ENCODE results near the gene CACNB1.
A peak's percentile ranks its signal among the peaks of the same experiment; 100 is the strongest.

CACNB1 gene

DNA sequence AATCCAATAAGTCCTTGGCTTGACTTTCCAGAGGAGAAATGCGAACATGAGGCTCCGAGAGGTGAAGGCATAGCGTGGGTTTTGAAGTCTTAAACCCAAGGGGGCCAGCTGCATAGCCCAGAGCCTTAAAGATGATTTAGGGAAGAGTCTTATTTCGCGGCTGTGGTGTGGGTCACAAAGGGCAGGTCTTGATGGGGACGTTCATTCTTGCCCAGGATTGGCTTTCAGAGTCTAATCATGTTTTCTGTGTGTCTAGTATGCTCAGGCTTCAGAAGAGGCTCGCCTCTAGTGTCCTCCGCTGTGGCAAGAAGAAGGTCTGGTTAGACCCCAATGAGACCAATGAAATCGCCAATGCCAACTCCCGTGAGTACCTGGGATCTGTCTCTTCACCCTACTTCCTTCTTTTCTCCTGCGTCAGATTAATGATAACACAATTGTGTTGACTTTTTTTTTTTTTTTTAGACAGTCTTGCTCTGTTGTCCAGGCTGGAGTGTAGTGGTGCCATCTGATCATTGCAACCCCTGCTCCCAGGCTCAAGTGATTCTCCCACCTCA, 3.6 kb upstream of the CACNB1 start:
- no peak for DNase-seq (ENCODE audit: low read depth in 3 of 3)

DNA sequence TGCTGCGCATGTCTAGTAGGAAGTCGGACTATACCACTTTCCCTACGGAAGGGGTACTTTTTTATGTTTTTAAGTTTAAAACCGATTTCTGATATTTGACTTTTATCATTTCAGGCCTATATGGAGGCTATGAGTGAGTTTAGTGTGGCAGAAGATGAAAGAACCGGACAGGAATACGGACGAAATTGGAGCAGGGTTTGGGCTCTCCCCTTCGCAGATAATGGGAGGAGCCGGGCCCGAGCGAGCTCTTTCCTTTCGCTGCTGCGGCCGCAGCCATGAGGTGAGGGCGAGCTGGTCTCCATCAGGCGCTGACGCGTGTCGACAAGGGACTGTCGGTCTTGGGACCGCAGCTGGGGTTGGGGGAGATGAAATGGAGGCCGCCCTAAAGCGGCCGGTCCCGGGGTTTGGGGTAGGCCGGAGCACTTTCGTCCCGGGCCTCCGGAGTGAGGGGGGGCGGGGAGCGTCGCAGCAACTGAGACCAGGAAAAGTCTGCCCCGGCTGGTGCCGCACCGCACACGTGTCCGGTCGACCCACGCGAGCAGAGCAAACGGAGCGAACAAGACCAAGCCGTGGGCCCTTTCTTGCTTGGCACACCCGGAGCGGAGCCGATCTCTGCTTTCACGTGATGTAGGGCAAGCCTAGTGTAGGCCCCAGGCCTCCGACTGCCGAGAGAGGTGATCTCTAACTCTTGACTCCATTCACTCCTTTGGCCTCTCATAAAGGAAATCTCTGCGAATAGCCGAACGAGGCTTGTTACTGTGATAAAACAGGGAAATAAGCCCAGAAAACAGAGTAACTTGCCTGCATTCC, 2.8 kb upstream of the CACNB1 start, which contains the start of gene RPL19:
Gene RPL19 (plus strand): TSS at position 214 of the 810 bp plus-strand sequence. CDS start 62 bp downstream, at position 276.
- DNase-seq (ENCODE audit: low read depth in 3 of 3) = peak; percentile 59 to 72 (median 71)

DNA sequence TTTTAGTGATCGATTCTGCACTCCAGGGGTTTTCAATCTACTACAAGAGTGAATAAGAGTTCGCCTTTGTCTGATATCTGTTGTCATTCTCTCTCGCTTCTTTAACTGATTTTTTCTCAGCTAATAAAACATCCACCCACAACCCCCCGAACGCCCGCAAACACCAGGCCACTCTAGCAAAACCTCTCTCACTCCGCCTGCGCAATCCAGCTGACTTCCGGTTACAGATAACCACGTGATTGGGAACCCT, 2.3 kb upstream of the CACNB1 start:
- peak; percentile 65 to 86 (median 76) for DNase-seq (ENCODE audit: low read depth in 3 of 3)

DNA sequence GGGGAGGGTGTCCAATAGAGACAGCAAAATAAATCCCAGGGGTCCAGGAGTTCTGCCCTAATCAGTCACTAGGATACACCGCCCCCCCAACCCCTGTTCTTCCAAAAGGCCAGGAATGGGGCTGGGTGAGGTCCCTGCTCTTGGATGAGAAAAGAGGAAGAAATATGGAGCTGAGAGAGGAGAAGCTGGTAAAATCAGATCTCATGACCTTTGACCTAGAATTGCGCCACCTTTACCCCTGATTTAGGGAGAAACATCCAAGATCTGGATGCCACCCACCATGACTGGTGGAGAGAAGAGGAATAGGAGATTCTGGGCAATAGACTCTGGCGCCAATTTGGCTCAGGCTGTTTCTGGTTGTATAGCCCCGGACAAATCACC, 707 bp upstream of the CACNB1 start:
- no peak for DNase-seq (ENCODE audit: low read depth in 3 of 3)

DNA sequence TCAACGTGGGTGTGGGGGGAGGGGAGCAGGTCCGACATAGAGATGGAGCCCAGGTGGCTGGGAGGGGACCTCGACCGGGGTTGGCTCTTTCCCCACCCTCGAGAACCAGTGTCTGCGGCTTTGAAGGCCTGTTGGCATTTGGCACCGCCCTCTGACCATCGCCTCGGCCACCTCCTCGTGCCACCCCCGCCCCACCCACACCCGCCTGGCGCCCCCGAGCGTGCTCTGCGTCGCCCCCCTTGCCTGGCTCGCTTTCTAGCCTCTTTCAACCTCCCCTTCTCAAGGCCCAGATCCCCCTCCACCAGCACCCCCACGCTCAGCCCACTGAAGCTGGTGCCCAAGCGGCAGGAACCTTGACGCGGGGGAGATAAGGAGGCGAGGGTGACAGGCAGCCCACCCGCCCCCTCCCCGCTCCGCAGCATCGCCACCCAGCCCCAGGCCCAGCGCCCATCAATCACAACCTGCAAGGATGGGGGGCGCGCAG, 619 bp downstream of the CACNB1 start:
- DNase-seq (ENCODE audit: low read depth in 3 of 3) = no peak

DNA sequence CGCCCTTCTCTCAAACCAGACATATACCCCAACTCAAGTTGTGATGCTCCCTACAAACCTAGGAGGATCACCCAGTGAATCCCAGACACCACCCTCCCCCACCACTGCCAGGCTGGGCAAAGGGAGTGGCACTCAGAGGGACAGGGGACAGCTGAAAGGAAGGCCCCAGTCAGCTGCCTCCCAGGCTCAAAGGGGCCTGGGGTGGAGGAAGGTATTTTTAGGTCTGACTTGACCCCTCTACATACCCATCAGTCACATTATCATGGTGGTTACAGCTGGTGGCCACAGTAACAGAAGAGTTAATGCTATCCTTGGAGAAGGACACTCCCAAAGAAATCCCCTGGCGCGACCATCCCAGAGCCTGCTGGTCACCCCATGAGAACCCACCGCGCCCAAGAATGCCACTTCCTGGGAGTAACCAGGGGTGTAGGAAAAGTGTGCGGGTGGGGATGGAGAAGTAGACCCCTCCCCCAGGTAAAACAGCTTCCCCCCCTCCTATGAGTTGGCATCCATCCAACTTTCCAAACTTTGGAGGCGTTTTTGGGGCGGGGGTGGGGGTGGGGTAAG, 1.1 kb downstream of the CACNB1 start:
- DNase-seq (ENCODE audit: low read depth in 3 of 3) = no peak

DNA sequence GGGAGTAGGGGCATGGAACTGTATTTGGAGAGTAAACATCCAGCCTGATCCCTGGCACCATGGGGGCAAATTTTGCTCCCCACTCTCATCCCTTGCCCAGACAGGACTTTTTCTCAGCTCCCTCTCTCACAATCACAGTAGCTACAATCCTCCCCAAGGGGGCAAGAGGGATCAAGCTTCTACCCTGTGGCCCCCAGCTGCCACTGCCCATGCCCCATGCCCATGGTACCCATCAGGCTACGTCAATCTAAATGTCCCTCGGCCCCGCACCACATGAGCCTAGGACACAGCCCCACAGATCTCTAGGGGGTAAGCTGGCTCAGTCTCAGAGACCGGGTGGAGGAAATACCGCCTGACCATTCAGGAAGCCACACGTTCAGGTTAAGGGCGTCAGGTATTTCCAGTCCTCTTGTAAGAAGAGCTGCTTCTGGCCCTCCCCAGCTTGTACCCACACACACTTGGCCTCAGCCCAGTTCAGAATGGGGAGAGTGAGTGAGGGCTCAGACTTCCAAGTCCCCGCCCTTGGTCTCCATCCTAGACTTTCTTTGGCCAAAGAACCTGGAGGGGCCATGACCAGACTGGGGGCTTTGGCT, 1.8 kb downstream of the CACNB1 start:
- DNase-seq (ENCODE audit: low read depth in 3 of 3) = no peak

DNA sequence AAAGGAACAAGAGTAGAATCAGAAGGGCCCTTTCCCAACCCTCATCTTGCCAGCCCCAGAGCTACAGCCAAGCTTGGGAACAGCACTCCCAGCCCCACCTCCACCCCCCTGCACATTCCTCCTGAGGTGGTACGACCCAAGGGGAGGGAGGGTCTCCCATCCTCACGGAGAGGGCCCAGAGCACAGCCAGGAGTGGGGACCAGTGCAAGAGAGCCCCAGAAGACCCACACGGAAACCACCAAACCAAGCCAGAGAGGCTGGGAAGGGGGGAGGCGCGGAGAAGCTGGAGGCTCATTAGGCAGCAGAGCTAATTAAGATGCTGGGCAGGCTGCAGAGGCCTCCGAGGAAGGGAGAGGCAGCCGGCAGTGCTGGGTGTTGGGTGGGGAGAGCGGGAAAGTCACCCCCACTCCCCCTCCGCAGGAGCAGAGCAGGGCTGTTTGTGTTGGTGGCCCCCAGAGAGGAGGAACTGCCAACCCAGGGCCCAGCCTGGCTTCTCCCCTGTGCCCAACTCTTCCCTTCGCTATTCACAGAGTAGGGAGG, 2.4 kb downstream of the CACNB1 start:
- DNase-seq (ENCODE audit: low read depth in 3 of 3) = no peak

DNA sequence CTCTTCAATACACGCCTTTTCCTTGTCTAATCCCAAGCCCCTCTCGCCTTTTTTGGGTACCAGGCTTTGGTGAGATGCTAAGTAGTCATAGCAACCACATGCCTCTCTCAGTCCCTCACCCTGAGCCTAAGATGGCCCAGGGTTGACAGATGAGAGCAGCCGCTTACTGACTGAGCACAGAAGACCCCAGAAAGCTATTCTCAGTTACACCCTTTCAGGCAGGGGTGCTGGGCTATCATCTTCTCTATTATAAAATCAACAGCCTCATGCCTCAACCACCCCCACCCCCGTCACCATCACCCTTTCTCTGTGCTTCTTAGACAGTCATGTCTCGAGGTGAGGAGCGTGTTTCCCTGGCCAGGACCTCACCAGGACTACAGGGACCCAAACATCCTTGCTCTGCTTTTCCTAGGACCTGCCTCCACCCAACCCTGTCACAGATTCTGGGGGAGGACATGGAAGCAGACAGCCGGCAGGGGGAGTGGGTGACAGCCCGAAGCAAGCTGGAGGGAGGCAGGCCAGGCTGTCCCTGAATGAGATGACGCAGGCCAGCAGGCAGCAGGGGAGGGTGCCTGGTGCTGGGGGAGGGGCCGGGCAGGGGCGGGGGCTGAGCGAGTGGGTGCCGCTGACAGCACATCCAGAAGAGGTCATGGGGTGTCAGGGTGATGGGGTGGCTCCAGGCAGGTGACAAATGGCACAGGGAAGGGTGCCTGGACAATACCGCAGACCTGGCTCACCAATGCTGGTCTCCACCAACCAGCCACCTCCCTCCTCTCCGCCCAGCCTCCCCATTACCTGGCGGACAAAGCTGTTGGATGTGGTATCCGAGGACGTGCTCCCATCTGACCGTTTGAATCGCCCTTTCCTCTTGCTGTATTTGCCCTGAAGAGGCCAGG, 3.1 kb downstream of the CACNB1 start:
- DNase-seq (ENCODE audit: low read depth in 3 of 3) = no peak

DNA sequence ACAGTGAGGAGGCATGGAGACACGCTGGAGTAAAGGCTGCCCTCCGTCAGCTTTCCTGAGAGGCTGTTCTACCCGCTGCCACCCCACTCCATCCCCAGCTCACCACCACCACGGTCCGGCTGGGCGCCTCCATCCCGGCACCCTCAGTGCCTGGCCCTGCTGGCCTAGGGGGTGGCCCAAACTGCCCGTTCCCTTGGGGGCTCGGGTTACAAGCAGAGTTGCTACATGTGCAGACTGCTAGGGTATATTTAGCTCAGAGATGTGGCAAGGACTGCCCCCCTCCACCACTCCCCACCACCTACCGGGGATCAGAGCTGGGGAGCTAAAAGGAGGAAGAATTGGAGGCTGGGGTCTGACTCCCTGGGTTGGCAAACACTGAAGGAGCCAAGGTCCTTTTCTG, 4.1 kb downstream of the CACNB1 start:
- DNase-seq (ENCODE audit: low read depth in 3 of 3) = no peak

DNA sequence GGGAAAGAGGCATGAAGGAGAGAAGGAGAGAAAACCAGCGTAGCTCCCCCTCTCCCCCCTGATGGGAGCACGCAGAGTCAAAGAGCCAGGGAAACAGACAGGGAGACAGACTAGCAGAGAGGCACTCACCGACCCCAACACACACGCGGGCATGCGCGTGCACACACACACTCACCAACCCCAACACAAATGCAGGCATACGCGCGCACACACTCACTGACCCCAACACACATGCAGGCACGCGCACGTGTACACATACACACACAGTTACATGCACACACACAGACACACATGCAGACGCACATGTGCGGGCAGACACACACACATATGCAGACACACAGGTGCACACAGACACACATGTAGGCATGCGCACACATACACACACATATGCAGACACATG, 4.6 kb downstream of the CACNB1 start:
- DNase-seq (ENCODE audit: low read depth in 3 of 3) = no peak

DNA sequence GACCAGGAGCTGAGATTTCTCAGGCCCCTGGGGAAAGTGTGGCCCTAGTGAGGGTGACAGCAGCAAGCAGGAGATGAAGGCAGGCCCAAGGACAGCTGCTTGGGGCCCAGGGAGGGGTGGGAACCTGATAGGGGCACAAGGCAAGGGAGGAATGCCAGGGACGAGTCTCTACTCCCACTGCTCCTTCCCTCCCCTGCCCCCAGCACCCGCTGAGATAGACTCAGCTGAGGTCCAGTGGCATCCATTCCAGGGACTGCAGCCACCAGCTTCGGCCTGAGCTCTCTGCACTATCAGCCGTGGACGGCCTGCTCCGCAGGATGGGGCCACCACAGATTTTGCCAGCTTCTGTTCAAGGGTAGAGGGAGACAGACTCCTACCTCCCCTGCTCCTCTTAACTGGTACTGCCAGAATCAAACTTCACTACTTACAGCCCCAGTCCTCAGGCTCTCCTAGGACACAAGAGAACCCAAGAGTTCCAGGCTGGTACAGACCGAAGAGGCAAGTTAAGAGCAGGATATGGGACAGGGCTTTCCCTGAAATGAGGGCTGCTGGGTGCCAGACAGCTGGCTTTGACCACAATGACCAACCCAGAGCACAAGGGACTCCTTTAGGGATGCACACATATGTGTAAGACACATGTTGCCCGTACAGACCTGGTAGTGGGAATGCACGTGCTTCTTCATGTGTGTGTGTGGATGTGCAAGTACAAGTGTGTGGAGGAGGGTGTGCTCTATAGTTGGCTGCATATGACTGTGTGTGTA, 5.5 kb downstream of the CACNB1 start:
- no peak for DNase-seq (ENCODE audit: low read depth in 3 of 3)

DNA sequence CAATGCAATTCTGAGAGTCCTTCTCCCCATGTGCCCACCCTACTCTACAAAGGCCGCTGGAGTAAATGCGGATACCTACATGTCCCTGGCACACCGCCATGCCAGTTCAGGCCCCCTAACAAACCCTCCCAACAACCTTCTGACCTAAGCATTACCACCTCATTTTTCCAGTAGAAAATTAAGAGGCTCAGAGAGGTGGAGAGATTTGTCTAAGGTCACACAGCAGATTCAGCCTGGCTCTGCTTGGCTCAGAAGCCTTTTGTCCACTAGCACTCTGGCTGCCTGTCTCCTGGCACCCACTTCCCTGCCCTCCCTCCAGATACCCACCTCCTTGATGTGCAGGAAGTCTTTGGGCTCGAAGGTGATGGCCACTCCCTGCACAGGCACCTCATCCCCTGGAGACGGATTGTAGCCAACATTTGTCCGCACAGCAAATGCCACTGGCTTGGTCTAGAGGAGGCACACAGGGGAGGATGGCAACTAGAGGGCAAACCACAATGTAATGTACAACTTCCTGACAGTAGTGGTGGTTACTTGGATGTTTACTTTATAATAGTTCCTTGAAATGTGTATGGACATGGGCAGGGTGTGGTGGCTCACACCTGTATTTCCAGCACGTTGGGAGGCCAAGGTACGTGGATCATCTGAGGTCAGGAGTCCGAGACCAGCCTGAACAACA, 10.2 kb downstream of the CACNB1 start:
- DNase-seq (ENCODE audit: low read depth in 3 of 3) = no peak

DNA sequence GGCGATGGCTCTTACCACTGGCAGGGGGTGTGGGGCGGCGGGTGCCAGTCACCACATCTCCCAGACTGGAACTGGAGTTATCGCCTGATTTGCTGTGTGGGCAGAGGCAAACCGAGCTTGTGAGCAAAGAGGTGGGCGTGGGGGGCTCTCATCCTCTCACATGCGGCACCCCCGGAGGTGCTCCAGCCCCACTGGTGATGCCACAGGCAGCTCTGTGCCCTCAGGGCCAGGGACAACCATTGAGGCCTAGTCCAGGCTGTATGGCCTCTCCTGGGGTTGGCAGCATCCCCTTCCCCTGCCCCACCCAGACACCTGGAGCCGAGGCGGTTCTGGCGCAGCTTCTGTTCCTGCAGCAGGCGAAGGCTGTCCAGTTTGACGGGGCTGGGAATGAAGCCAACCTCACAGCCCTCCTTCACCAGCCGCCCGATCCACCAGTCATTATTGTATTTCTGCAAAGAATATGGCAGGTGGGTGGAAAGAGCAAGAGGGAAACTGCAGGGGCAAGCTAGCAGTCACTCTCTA, 10.9 kb downstream of the CACNB1 start:
- no peak for DNase-seq (ENCODE audit: low read depth in 3 of 3)

DNA sequence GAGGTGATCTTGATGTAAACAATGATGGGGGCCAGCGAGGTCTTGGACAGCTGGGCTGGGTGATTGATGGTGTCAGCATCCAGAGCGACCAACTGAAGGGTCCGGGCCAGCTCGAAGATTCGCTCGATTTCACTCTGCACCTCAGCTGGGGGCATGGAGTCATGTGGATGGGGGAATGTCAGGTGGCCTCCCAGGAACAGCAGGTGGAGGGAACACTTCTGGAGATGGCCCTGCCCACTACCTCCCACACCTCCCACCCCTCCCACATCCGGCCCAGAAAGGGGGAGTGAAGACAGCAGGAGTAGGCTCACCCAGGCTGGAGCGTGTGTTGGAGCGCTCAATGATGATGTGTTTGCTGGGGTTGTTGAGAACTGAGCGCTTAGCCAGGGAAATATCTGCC, 13.7 kb downstream of the CACNB1 start:
- no peak for DNase-seq (ENCODE audit: low read depth in 3 of 3)

DNA sequence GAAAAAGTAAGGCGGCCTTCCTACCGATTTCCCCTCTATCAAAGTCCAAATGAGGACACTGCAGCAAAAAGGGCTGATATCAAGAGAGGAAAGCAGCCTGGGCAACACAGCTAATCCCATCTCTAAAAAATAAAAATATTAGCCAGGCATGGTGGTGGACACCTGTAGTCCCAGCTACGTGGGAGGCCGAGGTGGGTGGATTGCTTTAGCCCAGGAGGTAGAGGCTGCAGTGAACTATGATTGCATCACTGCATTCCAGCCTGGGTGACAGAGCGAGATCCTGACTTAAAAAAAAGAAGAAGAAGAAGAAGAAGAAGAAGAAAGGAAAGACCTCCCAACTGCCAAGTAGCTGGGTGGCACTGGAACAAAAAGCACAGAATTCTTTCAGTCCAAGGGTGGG, 14.4 kb downstream of the CACNB1 start:
- DNase-seq (ENCODE audit: low read depth in 3 of 3) = no peak

DNA sequence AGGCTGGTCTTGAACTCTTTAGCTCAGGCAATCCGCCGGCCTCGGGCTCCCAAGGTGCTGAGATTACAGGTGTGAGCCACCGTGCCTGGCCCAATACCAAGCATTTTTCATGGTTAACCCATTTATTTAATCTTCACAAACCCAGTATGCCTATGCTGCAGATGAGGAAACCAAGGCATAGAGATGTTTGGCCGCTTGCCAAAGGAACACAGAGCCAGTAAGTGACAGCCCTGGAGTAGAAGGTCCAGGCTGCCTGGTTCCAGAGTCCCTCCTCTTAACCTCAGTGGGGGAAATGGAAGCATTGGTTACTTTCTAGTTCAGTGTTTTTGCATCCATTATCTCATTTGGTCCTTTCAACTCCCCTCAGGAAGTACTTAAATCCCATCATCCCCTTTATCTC, 16.2 kb downstream of the CACNB1 start:
- DNase-seq (ENCODE audit: low read depth in 3 of 3) = no peak

DNA sequence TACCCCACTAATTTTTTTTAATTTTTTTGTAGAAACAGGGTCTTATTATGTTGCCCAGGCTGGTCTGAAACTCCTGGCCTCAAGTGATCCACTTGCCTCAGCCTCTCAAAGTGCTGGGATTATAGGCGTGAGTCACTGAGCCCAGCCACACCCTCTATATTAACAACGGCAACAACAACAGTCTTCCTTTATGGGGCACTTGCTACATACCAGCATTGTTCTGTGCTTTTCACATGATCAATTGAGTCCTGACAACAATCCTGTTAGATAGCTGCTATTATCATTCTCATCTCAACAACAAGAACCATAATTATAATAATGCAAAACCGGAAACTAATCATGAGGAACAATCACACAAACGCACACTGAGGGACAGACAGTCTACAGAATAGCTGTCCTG, 18.9 kb downstream of the CACNB1 start:
- no peak for DNase-seq (ENCODE audit: low read depth in 3 of 3)

DNA sequence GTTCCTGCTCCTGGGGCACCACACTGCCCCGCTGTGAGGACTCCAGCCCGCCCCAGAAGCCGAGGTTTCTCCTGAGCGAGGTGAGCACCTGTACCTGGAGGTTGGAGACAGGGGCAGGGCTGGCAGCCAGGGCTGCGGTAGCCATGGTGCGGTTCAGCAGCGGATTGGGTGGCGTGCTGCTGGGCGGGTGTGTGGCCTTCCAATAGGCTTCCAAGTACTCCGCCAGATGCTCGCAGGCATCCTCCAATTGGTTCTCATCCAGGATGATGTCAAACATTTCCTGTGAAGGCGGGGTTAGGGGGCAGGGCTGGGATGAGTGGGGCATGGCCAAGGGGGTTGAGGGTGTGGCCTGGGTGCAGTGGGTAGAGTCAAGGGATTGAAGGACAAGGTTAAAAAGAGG, 20.2 kb downstream of the CACNB1 start:
- DNase-seq (ENCODE audit: low read depth in 3 of 3) = no peak

DNA sequence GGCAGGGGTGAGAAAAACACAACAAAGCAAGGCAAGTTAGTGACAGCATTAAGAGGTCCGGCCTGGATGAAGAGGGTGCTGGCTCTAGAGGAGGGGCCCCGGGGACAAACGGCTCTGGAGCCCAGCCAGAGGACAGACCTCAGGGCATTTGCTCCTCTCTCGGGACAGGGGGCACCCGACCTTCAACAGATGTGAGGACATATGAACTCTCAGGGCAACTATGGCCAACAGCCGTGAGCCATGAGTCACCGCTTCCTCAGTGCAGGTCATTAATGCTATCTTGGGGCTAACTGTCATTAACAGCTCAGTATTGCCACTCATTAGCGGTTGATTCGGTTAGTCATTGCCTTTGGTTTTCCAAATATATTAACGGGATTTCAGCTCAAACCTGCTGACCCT, 21.8 kb downstream of the CACNB1 start:
- DNase-seq (ENCODE audit: low read depth in 3 of 3) = no peak
